Thyroid gland (tissue), 4 donors: Measurements from ENCODE around the gene KCNG2. TPM values are rescaled to one million over a fixed set of nuclear protein-coding genes. Genes with fewer than 3 reads are reported as not detected.
"Not testable (repeated sequence)": the region's sequence is repeated elsewhere in the genome, so short reads cannot be mapped to it uniquely, and the experiment has no call there.

Experiments used
- DNase-seq, 2 donors: peaks; one replicate each; pipeline ENCODE4 v3.0.0-alpha.2; 2019
- H3K27ac ChIP-seq, 3 donors: fragments of 200-600 bp; sonication (generic); 1 replicate in 2 of 3; 2 replicates in 1 of 3; pipeline ENCODE4 v1.5.1; 2016 to 2019; ENCODE audit warnings: mild to moderate bottlenecking in 1 of 3, moderate library complexity in 1 of 3
- H3K27me3 ChIP-seq: fragments of 200-600 bp; sonication (generic); one replicate; pipeline ENCODE4 v1.5.1; 2019
- H3K36me3 ChIP-seq, 2 donors: fragments of 200-600 bp; sonication (generic); one replicate each; pipeline ENCODE4 v1.5.1; 2016 to 2019
- H3K4me1 ChIP-seq, 2 donors: fragments of 200-600 bp; sonication (generic); one replicate each; pipeline ENCODE4 v1.5.1; 2017 to 2019
- H3K4me3 ChIP-seq, 3 donors: fragments of 200-600 bp; sonication (generic); replicated peaks in 1 of 3; 1 replicate in 2 of 3; 2 replicates in 1 of 3; pipeline ENCODE4 v1.5.1; 2016; ENCODE audit warnings: mild to moderate bottlenecking in 1 of 3
- H3K9me3 ChIP-seq: fragments of 200-600 bp; sonication (generic); one replicate; pipeline ENCODE4 v1.5.1; 2017
- POLR2A ChIP-seq, 2 donors: fragments of 450-650 bp; IDR thresholded peaks; one replicate each; pipeline ENCODE4 v1.6.1; 2017; ENCODE audit warnings: antibody characterized with exemption in 2 of 2, mild to moderate bottlenecking in 2 of 2, moderate library complexity in 1 of 2
- WGBS, 2 donors: methylation state at CpG; one replicate each; pipeline ENCODE4 v1.1.5; 2017; 5-methylcytosine and 5-hydroxymethylcytosine counted together
- intact Hi-C: fragments of 100-400 bp; cut with DNase I; formaldehyde crosslinking; loops from one replicate; pipeline ENCODE4 v1.15.1; 2023
- total RNA-seq, 4 donors: library from RNA; depleted of rRNA; stranded (reverse); fragments of >200 nt; gene quantifications; one replicate each; pipeline ENCODE4 v1.2.3, GENCODE V29; 2016
- TF ChIP-seq, protein P1 (sequence below), 6 experiments: fragments of 200-600 bp in 3 of 6; fragments of 450-650 bp in 3 of 6; sonication (generic) in 3 of 6; IDR thresholded peaks; one replicate each; pipeline ENCODE4 v1.5.1; 2016 to 2019; ENCODE audit warnings: antibody characterized with exemption in 6 of 6, mild to moderate bottlenecking in 2 of 6, inconsistent platforms in 1 of 6, moderate library complexity in 1 of 6

The KCNG2 gene
- total RNA-seq, 4 donors from 2014 or later, result 0.22 TPM; not detected in 3

DNA sequence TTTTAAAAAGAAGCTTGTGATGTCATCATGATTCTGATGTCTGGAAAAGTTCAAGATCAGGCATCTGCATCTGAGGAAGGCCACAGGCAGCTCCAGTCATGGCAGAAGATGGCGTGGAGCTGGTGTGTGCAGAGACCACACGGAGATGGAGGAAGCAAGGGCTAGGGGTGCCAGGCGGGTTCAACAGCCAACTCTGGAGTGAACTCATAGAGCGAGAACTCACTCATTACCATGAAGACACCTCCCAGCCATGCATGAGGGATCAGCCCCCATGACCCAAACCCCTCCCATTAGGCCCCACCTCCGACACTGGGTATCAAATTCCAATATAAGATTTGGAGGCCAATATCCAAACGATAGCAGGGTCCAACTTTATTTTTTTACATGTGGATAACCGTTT is 61.6 kb downstream of the KCNG2 start:
- intact Hi-C loops, result no loop called here
- TF ChIP-seq, protein P1, sequence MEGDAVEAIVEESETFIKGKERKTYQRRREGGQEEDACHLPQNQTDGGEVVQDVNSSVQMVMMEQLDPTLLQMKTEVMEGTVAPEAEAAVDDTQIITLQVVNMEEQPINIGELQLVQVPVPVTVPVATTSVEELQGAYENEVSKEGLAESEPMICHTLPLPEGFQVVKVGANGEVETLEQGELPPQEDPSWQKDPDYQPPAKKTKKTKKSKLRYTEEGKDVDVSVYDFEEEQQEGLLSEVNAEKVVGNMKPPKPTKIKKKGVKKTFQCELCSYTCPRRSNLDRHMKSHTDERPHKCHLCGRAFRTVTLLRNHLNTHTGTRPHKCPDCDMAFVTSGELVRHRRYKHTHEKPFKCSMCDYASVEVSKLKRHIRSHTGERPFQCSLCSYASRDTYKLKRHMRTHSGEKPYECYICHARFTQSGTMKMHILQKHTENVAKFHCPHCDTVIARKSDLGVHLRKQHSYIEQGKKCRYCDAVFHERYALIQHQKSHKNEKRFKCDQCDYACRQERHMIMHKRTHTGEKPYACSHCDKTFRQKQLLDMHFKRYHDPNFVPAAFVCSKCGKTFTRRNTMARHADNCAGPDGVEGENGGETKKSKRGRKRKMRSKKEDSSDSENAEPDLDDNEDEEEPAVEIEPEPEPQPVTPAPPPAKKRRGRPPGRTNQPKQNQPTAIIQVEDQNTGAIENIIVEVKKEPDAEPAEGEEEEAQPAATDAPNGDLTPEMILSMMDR (IDR thresholded peaks at IDR 0.05), result no peak
- no peak for TF ChIP-seq POLR2A (IDR thresholded peaks at IDR 0.05)
- H3K4me3 ChIP-seq, result no peak overlapping the region
- no peaks in the 10 kb centered on the region for H3K9me3 ChIP-seq
- no peak for DNase-seq
- H3K4me1 ChIP-seq, result no peaks in the 10 kb centered on the region
- 87 to 88% methylated on average over 7 of the region's 7 CpGs for WGBS, 2 donors
- H3K36me3 ChIP-seq, result no peaks in the 10 kb centered on the region
- H3K27ac ChIP-seq, result no peak overlapping the region
- H3K27me3 ChIP-seq, result no peaks in the 10 kb centered on the region

DNA sequence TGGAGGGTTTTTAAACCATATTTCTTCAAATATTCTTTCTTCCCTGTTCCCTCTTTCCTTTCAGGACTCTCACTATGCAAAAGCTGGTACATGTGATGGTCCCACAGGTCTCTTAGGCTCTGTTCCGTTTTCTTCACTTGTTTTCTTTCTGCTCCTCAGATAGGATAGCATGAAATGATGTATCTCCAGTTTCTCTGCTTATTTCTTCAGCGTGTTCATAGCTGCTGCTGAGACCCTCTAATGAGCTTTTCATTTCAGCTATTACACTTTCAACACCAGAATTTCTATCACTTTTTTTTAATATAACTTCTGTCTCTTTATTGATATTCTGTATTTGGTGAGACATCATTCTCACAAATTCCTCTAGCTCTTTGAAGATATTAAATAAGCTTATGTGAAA is 63.9 kb downstream of the KCNG2 start:
- Histone ChIP-seq H3K27ac (no peak overlapping the region), H3K27me3 (no peaks in the 10 kb centered on the region), H3K36me3 (no peaks in the 10 kb centered on the region), H3K4me3 (no peak overlapping the region), H3K4me1 (no peaks in the 10 kb centered on the region), H3K9me3 (no peaks in the 10 kb centered on the region)
- DNase-seq, result no peak
- intact Hi-C loops, result no loop called here
- TF ChIP-seq POLR2A (IDR thresholded peaks at IDR 0.05), result no peak
- TF ChIP-seq, protein P1 (IDR thresholded peaks at IDR 0.05), result no peak
- WGBS, 2 donors, result 72 to 85% methylated on average over 2 of the region's 2 CpGs

DNA sequence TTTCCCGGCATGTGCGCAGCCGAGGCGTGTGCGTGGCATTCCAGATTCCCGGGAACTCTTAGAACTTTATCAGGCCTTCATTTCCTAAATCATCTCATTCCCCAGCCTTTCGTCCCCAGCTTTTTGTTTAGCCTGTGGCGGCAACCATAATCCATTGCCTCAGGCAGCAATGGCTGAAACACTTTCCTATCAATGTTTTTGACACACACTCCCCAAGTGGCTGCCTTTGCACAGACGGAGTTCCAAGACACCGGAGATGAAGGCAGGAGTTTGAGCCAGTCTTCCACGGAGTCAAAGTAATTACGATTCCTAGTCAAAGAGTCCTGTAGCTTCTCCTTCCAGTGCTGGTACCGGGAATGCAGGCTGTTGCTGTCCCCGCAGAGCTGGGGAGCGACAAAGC is 64.8 kb downstream of the KCNG2 start:
- Histone ChIP-seq H3K27me3 (no peaks in the 10 kb centered on the region), H3K4me1 (no peaks in the 10 kb centered on the region), H3K36me3 (no peaks in the 10 kb centered on the region), H3K9me3 (no peaks in the 10 kb centered on the region), H3K27ac (no peak overlapping the region), H3K4me3 (no peak overlapping the region)
- intact Hi-C loops, result no loop called here
- 91% methylated on average over 15 of the region's 15 CpGs for whole genome bisulfite sequencing, 2 donors
- no peak for DNase-seq
- no peak for TF ChIP-seq POLR2A (IDR thresholded peaks at IDR 0.05)
- TF ChIP-seq, protein P1 (IDR thresholded peaks at IDR 0.05), result no peak

DNA sequence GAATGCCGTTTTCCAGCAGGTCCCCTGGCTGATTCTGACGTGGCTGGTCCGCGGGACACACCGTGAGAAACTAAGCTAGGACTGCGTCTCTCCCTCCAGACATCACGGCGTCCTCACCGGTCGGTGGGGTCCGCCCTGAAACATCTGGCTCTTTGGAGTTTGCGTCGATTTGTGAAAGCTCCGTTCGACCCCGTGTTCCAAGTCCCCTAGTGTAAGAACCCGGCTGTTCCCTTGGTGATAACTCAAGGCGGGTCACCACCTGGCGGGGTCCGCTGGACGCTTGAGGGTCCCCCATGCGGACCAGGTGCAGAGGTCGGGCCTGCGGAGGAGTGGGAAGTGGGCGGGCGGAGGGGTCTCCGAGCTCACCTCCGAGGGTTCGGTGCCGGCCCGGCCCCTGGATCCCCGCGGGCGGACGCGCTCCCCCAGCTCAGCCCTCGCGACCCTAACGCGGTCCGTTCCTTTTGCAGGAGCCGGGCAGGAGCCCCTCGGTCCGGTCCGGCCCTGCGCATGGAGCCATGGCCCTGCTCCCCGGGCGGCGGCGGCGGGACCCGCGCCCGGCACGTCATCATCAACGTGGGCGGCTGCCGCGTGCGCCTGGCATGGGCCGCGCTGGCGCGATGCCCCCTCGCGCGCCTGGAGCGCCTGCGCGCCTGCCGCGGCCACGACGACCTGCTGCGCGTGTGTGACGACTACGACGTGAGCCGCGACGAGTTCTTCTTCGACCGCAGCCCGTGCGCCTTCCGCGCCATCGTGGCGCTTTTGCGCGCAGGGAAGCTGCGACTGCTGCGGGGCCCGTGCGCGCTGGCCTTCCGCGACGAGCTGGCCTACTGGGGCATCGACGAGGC is 65.6 kb downstream of the KCNG2 start:
- 75 to 84% methylated on average over 63 to 69 of the region's 102 CpGs for WGBS, 2 donors
- no peaks in the 10 kb centered on the region for H3K9me3 ChIP-seq
- H3K4me1 ChIP-seq, result no peaks in the 10 kb centered on the region
- H3K4me3 ChIP-seq, result no peak overlapping the region
- intact Hi-C loops, result no loop called here
- DNase-seq, result no peak
- no peaks in the 10 kb centered on the region for H3K27me3 ChIP-seq
- TF ChIP-seq, protein P1 (IDR thresholded peaks at IDR 0.05), result no peak
- no peak for TF ChIP-seq POLR2A (IDR thresholded peaks at IDR 0.05)
- no peaks in the 10 kb centered on the region for H3K36me3 ChIP-seq
- no peak overlapping the region for H3K27ac ChIP-seq

DNA sequence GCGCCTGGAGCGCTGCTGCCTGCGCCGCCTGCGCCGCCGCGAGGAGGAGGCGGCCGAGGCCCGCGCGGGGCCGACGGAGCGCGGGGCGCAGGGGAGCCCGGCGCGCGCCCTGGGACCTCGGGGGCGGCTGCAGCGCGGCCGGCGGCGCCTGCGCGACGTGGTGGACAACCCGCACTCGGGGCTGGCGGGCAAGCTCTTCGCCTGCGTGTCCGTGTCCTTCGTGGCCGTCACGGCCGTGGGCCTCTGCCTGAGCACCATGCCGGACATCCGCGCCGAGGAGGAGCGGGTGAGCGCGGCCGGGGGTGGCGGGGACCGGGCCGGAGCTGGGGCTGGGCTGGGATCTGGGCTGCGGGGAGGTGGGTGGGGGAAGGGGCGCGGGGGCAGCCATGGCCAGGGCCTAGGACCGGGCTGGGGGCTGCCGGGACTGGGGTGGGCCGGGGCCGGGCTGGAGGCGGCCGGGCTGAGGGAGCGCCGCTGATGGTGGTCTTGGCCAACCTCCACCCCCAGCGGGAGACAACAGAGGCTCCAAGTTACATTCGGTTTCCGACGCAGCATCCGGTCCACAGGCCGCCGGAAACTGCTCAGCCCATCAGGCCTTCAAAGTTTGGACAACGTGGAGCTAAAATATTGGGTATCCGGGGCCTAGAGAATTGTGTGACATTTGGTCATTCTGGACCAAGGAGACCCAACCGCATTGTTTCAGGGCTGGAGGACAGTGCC is 66.4 kb downstream of the KCNG2 start:
- intact Hi-C loops, result no loop called here
- no peak for DNase-seq
- Histone ChIP-seq H3K36me3 (no peaks in the 10 kb centered on the region), H3K4me1 (no peaks in the 10 kb centered on the region), H3K4me3 (no peak overlapping the region), H3K27ac (no peak overlapping the region), H3K27me3 (no peaks in the 10 kb centered on the region), H3K9me3 (no peaks in the 10 kb centered on the region)
- TF ChIP-seq POLR2A (IDR thresholded peaks at IDR 0.05), result no peak
- TF ChIP-seq, protein P1 (IDR thresholded peaks at IDR 0.05), result no peak
- 66 to 71% methylated on average over 22 to 33 of the region's 74 CpGs for WGBS, 2 donors

DNA sequence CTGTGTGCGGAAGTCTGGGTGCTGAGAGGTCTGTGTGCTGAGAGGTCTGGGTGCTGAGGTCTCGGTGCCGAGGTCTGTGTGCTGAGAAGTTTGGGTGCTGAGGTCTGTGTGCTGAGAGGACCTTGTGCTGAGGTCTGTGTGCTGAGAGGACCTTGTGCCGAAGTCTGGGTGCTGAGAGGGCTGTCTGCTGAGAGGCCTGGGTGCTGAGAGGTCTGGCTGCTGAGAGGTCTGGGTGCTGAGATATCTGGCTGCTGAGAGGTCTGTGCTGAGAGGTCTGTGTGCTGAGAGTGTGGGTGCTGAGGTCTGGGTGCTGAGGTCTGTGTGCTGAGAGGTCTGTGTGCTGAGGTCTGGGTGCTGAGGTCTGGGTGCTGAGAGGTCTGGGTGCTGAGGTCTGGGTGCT is 67.2 kb downstream of the KCNG2 start:
- intact Hi-C loops, DNase-seq: not testable (repeated sequence)
- WGBS, 2 donors, result 91 to 96% methylated on average over 4 of the region's 4 CpGs

DNA sequence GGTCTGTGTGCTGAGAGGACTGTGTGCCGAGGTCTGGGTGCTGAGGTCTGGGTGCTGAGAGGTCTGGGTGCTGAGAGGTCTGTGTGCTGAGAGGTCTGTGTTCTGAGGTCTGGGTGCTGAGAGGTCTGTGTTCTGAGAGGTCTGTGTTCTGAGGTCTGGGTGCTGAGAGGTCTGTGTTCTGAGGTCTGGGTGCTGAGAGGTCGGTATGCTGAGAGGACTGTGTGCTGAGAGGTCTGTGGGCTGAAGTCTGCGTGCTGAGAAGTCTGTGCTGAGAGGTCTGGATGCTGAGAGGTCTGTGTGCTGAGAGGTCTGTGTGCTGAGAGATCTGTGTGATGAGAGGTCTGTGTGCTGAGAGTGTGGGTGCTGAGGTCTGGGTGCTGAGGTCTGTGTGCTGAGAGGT is 68.2 kb downstream of the KCNG2 start:
- H3K4me3 ChIP-seq, H3K27me3 ChIP-seq, DNase-seq, H3K36me3 ChIP-seq, intact Hi-C loops, H3K4me1 ChIP-seq, H3K27ac ChIP-seq, H3K9me3 ChIP-seq: not testable (repeated sequence)
- 49 to 63% methylated on average over 3 of the region's 3 CpGs for WGBS, 2 donors

More for the DNA sequence above, 67.2 kb downstream of the KCNG2 start:
- H3K36me3 ChIP-seq, H3K4me3 ChIP-seq, H3K9me3 ChIP-seq, H3K27ac ChIP-seq, H3K27me3 ChIP-seq, H3K4me1 ChIP-seq: not testable (repeated sequence)
